Femur (tissue), 1 donor: ENCODE data around the gene TRPM5.

Experiments used
- DNase-seq: peaks from one replicate; pipeline ENCODE4 v3.0.0-alpha.2; 2017

TRPM5 gene

GRCh38 chr11:2436013-2436520 is 8.2 kb downstream of the TRPM5 start:
- no peak for DNase-seq

- no peak for DNase-seq
Observed at GRCh38 chr11:2435288-2436012, 8.9 kb downstream of the TRPM5 start.

- DNase-seq: no peak
Observed at GRCh38 chr11:2434506-2435255, 9.6 kb downstream of the TRPM5 start.

GRCh38 chr11:2434008-2434407 is 10.3 kb downstream of the TRPM5 start:
- DNase-seq: no peak

GRCh38 chr11:2433106-2433925 is 11.0 kb downstream of the TRPM5 start:
- DNase-seq: no peak

GRCh38 chr11:2432628-2433071 is 11.7 kb downstream of the TRPM5 start:
- DNase-seq: no peak

- DNase-seq: no peak
Observed at GRCh38 chr11:2432171-2432621, 12.1 kb downstream of the TRPM5 start.

GRCh38 chr11:2431395-2431794 is 12.9 kb downstream of the TRPM5 start:
- no peak for DNase-seq

- peak; percentile 69 for DNase-seq
Observed at GRCh38 chr11:2428322-2428795, 16.0 kb downstream of the TRPM5 start.

- DNase-seq: no peak
Observed at GRCh38 chr11:2427721-2428321, 16.5 kb downstream of the TRPM5 start.

- DNase-seq: no peak
Observed at GRCh38 chr11:2426826-2427521, 17.3 kb downstream of the TRPM5 start.

GRCh38 chr11:2426221-2426620 is 18.1 kb downstream of the TRPM5 start:
- DNase-seq: no peak

GRCh38 chr11:2425506-2425905 is 18.8 kb downstream of the TRPM5 start:
- no peak for DNase-seq

GRCh38 chr11:2424811-2425495 is 19.4 kb downstream of the TRPM5 start:
- DNase-seq: no peak

- DNase-seq: no peak
Observed at GRCh38 chr11:2423157-2424025, 20.9 kb downstream of the TRPM5 start.

- no peak for DNase-seq
Observed at GRCh38 chr11:2422461-2423156, 21.7 kb downstream of the TRPM5 start.

- no peak for DNase-seq
Observed at GRCh38 chr11:2421996-2422395, 22.3 kb downstream of the TRPM5 start.

GRCh38 chr11:2421226-2421994 is 22.9 kb downstream of the TRPM5 start:
- DNase-seq: no peak
